IMR-90 (cell line): ENCODE measurements around the gene CNNM1. TPM values are rescaled to one million over a fixed set of nuclear protein-coding genes. Genes with fewer than 3 reads are reported as not detected.
A peak's percentile ranks its signal among the peaks of the same experiment; 100 is the strongest.

Source experiments
- ATAC-seq: fragments of 200-7000 bp; cut with Tn5 transposase; 2 replicates; pipeline ENCODE4 v1.9.1; 2020; ENCODE audit warnings: low read depth, mild to moderate bottlenecking, moderate library complexity
- BruUV-seq: library from RNA; stranded (reverse); fragments of 400-500 nt; replicated peaks from 2 replicates; lab custom pipeline; 2021; lab: Mats Ljungman, UMichigan
- CTCF ChIA-PET: fragments of 300-600 bp; formaldehyde crosslinking; extraction: SDS; loops from one replicate; lab custom pipeline; 2021; ENCODE audit warnings: antibody characterized with exemption; lab: Yijun Ruan, JAX
- POLR2A ChIA-PET: fragments of 300-600 bp; sonication (Branson Sonifier 250); formaldehyde crosslinking; loops from one replicate; lab custom pipeline; 2022; ENCODE audit warnings: antibody characterized with exemption; ENCODE audit not compliant: unreplicated experiment; lab: Charles Lee
- DNase-seq: peaks from one replicate; pipeline ENCODE4 v3.0.0; 2013
- H2AFZ ChIP-seq: replicated peaks from 2 replicates; pipeline ENCODE3; 2013; ENCODE audit warnings: low read length, mild to moderate bottlenecking; ENCODE audit not compliant: poor library complexity
- H2AK5ac ChIP-seq: 2 replicates; pipeline ENCODE4 v1.6.1; 2013; ENCODE audit warnings: low read depth, low read length, inconsistent platforms
- H2AK9ac ChIP-seq: replicated peaks from 2 replicates; pipeline ENCODE3; 2013; ENCODE audit warnings: mild to moderate bottlenecking, low read depth, low read length, moderate library complexity; ENCODE audit not compliant: poor library complexity
- H2BK120ac ChIP-seq: 2 replicates; pipeline ENCODE4 v1.6.1; 2013; ENCODE audit warnings: low read depth, low read length, inconsistent platforms
- H2BK15ac ChIP-seq: 3 replicates; pipeline ENCODE4 v1.6.1; 2013; ENCODE audit warnings: low read depth, low read length, inconsistent platforms
- H2BK20ac ChIP-seq: 2 replicates; pipeline ENCODE4 v1.6.1; 2013; ENCODE audit warnings: low read depth, mild to moderate bottlenecking, inconsistent platforms, low read length, moderate library complexity
- H2BK5ac ChIP-seq: 2 replicates; pipeline ENCODE4 v1.6.1; 2013; ENCODE audit warnings: mild to moderate bottlenecking, low read depth, low read length, inconsistent platforms; ENCODE audit not compliant: poor library complexity, severe bottlenecking
- H3K14ac ChIP-seq: replicated peaks from 2 replicates; pipeline ENCODE4 v1.6.1; 2013; ENCODE audit warnings: low read depth, low read length, inconsistent platforms
- H3K18ac ChIP-seq: 2 replicates; pipeline ENCODE4 v1.6.1; 2013; ENCODE audit warnings: low read depth, low read length, control low read depth
- H3K23ac ChIP-seq: 2 replicates; pipeline ENCODE4 v1.6.1; 2013; ENCODE audit warnings: low read depth, low read length, inconsistent platforms
- H3K27ac ChIP-seq: 2 replicates; pipeline ENCODE4 v1.5.1; 2013; ENCODE audit warnings: mild to moderate bottlenecking, control low read depth, low read length; ENCODE audit not compliant: insufficient read depth
- H3K27me3 ChIP-seq: 2 replicates; pipeline ENCODE4 v1.6.1; 2013; ENCODE audit warnings: low read length; ENCODE audit not compliant: control insufficient read depth, insufficient read depth
- H3K36me3 ChIP-seq: 2 replicates; pipeline ENCODE4 v1.6.1; 2013; ENCODE audit warnings: low read length, mixed read lengths; ENCODE audit not compliant: control insufficient read depth, insufficient read depth
- H3K4ac ChIP-seq: 2 replicates; pipeline ENCODE4 v1.6.1; 2013; ENCODE audit warnings: low read depth, low read length, inconsistent platforms
- H3K4me1 ChIP-seq: 2 replicates; pipeline ENCODE4 v1.6.1; 2013; ENCODE audit warnings: low read length, mixed read lengths; ENCODE audit not compliant: control insufficient read depth, insufficient read depth
- H3K4me2 ChIP-seq: 2 replicates; pipeline ENCODE4 v1.6.1; 2013; ENCODE audit warnings: low read depth, mild to moderate bottlenecking, control low read depth, low read length, moderate library complexity
- H3K4me3 ChIP-seq: 2 replicates; pipeline ENCODE4 v1.5.1; 2013; ENCODE audit warnings: low read depth, mild to moderate bottlenecking, control low read depth, low read length, moderate library complexity; ENCODE audit not compliant: insufficient read depth
- H3K56ac ChIP-seq: 2 replicates; pipeline ENCODE4 v1.6.1; 2013; ENCODE audit warnings: low read length, inconsistent platforms; ENCODE audit not compliant: insufficient read depth; ENCODE audit errors: extremely low read depth
- H3K79me1 ChIP-seq, 2 experiments: 2 replicates each; pipeline ENCODE4 v1.6.1; 2013; ENCODE audit warnings: low read length in 2 of 2, inconsistent platforms in 1 of 2, low read depth in 1 of 2
- H3K9ac ChIP-seq: 2 replicates; pipeline ENCODE4 v1.6.1; 2013; ENCODE audit warnings: low read depth, low read length, control low read depth
- H3K9me1 ChIP-seq: 2 replicates; pipeline ENCODE4 v1.6.1; 2013; ENCODE audit warnings: low read length, inconsistent platforms; ENCODE audit not compliant: insufficient read depth
- H3K9me3 ChIP-seq: 2 replicates; pipeline ENCODE4 v1.6.1; 2013; ENCODE audit warnings: low read length; ENCODE audit not compliant: control insufficient read depth, insufficient read depth
- H4K20me1 ChIP-seq: 2 replicates; pipeline ENCODE4 v1.6.1; 2013; ENCODE audit warnings: low read length, inconsistent platforms; ENCODE audit not compliant: insufficient read depth
- H4K5ac ChIP-seq: 2 replicates; pipeline ENCODE4 v1.6.1; 2013; ENCODE audit warnings: mild to moderate bottlenecking, low read depth, low read length, control low read depth
- H4K8ac ChIP-seq, 2 experiments: 2 replicates each; pipeline ENCODE4 v1.6.1; 2013; ENCODE audit warnings: low read depth in 2 of 2, low read length in 2 of 2, control low read depth in 1 of 2, inconsistent platforms in 1 of 2
- H4K91ac ChIP-seq: 2 replicates; pipeline ENCODE4 v1.6.1; 2013; ENCODE audit warnings: low read depth, low read length, inconsistent platforms; ENCODE audit not compliant: insufficient read depth
- BHLHE40 ChIP-seq: fragments of 150-350 bp; IDR thresholded peaks from 2 replicates; pipeline ENCODE4 v1.6.1; 2016; ENCODE audit warnings: mild to moderate bottlenecking, low read depth, low read length
- CEBPB ChIP-seq: IDR thresholded peaks from 2 replicates; pipeline ENCODE4 v1.6.1; 2012; ENCODE audit warnings: low read depth, low read length, improper control_type of control experiment
- FOS ChIP-seq: fragments of 150-350 bp; IDR thresholded peaks from 2 replicates; pipeline ENCODE4 v1.6.1; 2016; ENCODE audit warnings: low read depth, low read length
- MAFK ChIP-seq: IDR thresholded peaks from 2 replicates; pipeline ENCODE4 v1.6.1; 2012; ENCODE audit warnings: low read depth, low read length, improper control_type of control experiment
- MXI1 ChIP-seq: IDR thresholded peaks from 2 replicates; pipeline ENCODE4 v1.6.1; 2012; ENCODE audit warnings: low read depth, mild to moderate bottlenecking, low read length, moderate library complexity, borderline replicate concordance
- RAD21 ChIP-seq: IDR thresholded peaks from 2 replicates; pipeline ENCODE4 v1.6.1; 2012; ENCODE audit warnings: low read length, improper control_type of control experiment
- RCOR1 ChIP-seq: IDR thresholded peaks from 2 replicates; pipeline ENCODE4 v1.6.1; 2012; ENCODE audit warnings: mild to moderate bottlenecking, low read length, improper control_type of control experiment; ENCODE audit not compliant: insufficient replicate concordance
- WGBS, 2 experiments: methylation state at CpG; one replicate each; pipeline versions ENCODE4 v1.1.5 to v1.1.7; 2013; ENCODE audit warnings: missing lambda C conversion rate in 2 of 2; ENCODE audit not compliant: insufficient read length in 1 of 2; ENCODE audit errors: extremely low coverage in 2 of 2; 5-methylcytosine and 5-hydroxymethylcytosine counted together
- dilution Hi-C: fragments of 300-500 bp; cut with HindIII; formaldehyde crosslinking; loops from one replicate; pipeline ENCODE4 v1.14.3; 2018; ENCODE audit warnings: low sequenced_read_pairs; ENCODE audit not compliant: unreplicated experiment
- in situ Hi-C: fragments of 300-500 bp; cut with MboI; formaldehyde crosslinking; loops from 3 replicates; pipeline ENCODE4 v1.14.3; 2019; ENCODE audit warnings: low sequenced_read_pairs, inconsistent platforms, mixed read lengths
- intact Hi-C: fragments of 100-400 bp; cut with micrococcal nuclease; formaldehyde crosslinking; loops from 2 replicates; pipeline ENCODE4 v1.10.0; 2022
- polyA plus RNA-seq, 3 experiments: library from polyadenylated mRNA; depleted of rRNA; stranded (reverse); fragments of >200 nt; gene quantifications; 2 replicates each; pipeline ENCODE4 v1.2.3, GENCODE V29; 2012; ENCODE audit warnings: low replicate concordance in 1 of 3
- total RNA-seq: library from RNA; depleted of rRNA; stranded (reverse); fragments of >200 nt; gene quantifications from 2 replicates; pipeline ENCODE4 v1.2.3, GENCODE V29; 2012
- TF ChIP-seq, protein P1 (sequence below): conservative IDR thresholded peaks from 2 replicates; pipeline ENCODE4 v1.5.1; 2012; ENCODE audit warnings: mild to moderate bottlenecking, low read depth, low read length, improper control_type of control experiment

The CNNM1 gene
- total and polyA plus RNA-seq, 2 of the 4 experiments (the other 2 are of a cell fraction) = 0.18 to 0.39 TPM

DNA sequence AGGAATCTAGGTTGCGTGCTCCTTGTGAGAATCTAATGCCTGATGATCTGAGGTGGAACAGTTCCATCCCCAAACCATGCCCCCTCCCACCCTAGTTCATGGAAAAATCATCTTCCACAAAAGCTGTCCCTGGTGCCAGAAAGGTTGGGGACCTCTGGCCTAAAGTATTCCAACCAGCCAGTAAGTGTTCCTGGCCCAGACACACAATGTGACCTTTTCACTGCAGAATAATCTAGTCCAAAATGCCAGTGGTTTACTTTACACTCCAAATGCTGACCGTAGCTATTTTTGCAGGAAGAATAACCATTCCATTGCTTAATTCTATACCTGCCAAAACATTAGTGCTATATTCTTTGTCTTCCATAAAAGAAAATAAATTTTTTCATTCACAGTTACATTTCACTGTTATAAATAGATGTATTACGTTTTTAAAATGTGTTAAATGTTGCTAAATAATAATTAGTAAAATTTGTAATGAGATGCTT, 10.4 kb downstream of the CNNM1 start:
- 0 out of 2 replicates have a peak overlapping the region, but pooled peaks have one; percentile 16 for H2BK20ac ChIP-seq
- no peak overlapping the region for H3K4me2 ChIP-seq
- no peaks in the 10 kb centered on the region for H3K9me3 ChIP-seq
- no peak overlapping the region for H2AK5ac ChIP-seq
- no CpG with 5 or more reads among the region's 3 CpGs for WGBS, 2 experiments
- no peak overlapping the region for H2BK5ac ChIP-seq
- no peak overlapping the region; the same call in 2 of the 3 replicates for H2BK15ac ChIP-seq
- H4K8ac ChIP-seq = no peak overlapping the region
- no peak overlapping the region for H4K91ac ChIP-seq
- no peak overlapping the region for H3K56ac ChIP-seq
- H3K27me3 ChIP-seq = peaks cover 1% of the 10 kb centered on the region; the same call in 1 of the 2 replicates
- intact Hi-C loops (no loop called here), in situ Hi-C loops (no loop called here), dilution Hi-C loops (no loop called here)
- no peak overlapping the region for H3K4ac ChIP-seq
- no peak overlapping the region for H3K14ac ChIP-seq
- H3K4me1 ChIP-seq = peaks cover 2% of the 10 kb centered on the region; the same call in 1 of the 2 replicates
- TF ChIP-seq MXI1 = no peak
- no peak for TF ChIP-seq FOS
- peak; percentile 56; the same call in 1 of the 2 replicates for TF ChIP-seq MAFK
- no peak for TF ChIP-seq BHLHE40
- TF ChIP-seq CEBPB = no peak
- TF ChIP-seq RCOR1 = no peak
- TF ChIP-seq, protein P1, sequence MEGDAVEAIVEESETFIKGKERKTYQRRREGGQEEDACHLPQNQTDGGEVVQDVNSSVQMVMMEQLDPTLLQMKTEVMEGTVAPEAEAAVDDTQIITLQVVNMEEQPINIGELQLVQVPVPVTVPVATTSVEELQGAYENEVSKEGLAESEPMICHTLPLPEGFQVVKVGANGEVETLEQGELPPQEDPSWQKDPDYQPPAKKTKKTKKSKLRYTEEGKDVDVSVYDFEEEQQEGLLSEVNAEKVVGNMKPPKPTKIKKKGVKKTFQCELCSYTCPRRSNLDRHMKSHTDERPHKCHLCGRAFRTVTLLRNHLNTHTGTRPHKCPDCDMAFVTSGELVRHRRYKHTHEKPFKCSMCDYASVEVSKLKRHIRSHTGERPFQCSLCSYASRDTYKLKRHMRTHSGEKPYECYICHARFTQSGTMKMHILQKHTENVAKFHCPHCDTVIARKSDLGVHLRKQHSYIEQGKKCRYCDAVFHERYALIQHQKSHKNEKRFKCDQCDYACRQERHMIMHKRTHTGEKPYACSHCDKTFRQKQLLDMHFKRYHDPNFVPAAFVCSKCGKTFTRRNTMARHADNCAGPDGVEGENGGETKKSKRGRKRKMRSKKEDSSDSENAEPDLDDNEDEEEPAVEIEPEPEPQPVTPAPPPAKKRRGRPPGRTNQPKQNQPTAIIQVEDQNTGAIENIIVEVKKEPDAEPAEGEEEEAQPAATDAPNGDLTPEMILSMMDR = no peak
- TF ChIP-seq RAD21 = no peak
- H3K36me3 ChIP-seq = no peaks in the 10 kb centered on the region
- no TSS peak for BruUV-seq
- no peaks in the 10 kb centered on the region for H4K20me1 ChIP-seq
- no peaks in the 10 kb centered on the region for H3K79me1 ChIP-seq
- DNase-seq (no peak), ATAC-seq (no peak)
- no peak overlapping the region for H3K18ac ChIP-seq
- no peak overlapping the region for H3K4me3 ChIP-seq
- no peak overlapping the region for H3K23ac ChIP-seq
- no peaks in the 10 kb centered on the region for H3K9me1 ChIP-seq
- POLR2A ChIA-PET = no interaction called here
- no peak overlapping the region for H4K5ac ChIP-seq
- H3K27ac ChIP-seq = no peak overlapping the region
- no peak overlapping the region for H3K9ac ChIP-seq
- H2AFZ ChIP-seq = no peak overlapping the region
- no peak overlapping the region for H2BK120ac ChIP-seq
- no peak overlapping the region for H2AK9ac ChIP-seq
- CTCF ChIA-PET = no interaction called here
